ENCODE results near the gene NEK9. TPM values are rescaled to one million over a fixed set of nuclear protein-coding genes. Genes with fewer than 3 reads are reported as not detected.
A peak's percentile ranks its signal among the peaks of the same experiment; 100 is the strongest.

Gene NEK9
- total RNA-seq, 1 donor from 2014 or later = 116 TPM

DNA sequence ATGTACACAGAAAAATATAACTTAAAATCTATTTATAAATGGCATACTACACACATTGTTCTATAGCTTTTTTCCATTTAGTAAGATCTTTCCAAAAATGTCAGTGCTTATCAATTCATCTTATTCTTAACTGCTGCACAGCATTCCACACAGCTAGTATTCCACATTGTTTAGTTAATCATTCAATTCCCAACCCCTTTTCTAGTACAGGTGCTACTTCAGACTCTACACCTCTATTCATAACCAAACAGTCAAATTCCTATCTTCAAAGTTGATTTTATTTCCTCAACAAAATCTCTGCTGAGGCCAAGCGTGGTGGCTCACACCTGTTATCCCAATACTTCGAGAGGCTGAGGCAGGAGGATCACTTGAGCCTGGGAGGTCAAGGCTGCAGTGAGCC, 12.3 kb upstream of the NEK9 start:
- peaks cover 4 to 13% of the 10 kb centered on the region in 2 donors for H3K4me1 ChIP-seq
- H3K36me3 ChIP-seq = peaks cover 13 to 15% of the 10 kb centered on the region in 2 donors
- TF ChIP-seq, protein P1, sequence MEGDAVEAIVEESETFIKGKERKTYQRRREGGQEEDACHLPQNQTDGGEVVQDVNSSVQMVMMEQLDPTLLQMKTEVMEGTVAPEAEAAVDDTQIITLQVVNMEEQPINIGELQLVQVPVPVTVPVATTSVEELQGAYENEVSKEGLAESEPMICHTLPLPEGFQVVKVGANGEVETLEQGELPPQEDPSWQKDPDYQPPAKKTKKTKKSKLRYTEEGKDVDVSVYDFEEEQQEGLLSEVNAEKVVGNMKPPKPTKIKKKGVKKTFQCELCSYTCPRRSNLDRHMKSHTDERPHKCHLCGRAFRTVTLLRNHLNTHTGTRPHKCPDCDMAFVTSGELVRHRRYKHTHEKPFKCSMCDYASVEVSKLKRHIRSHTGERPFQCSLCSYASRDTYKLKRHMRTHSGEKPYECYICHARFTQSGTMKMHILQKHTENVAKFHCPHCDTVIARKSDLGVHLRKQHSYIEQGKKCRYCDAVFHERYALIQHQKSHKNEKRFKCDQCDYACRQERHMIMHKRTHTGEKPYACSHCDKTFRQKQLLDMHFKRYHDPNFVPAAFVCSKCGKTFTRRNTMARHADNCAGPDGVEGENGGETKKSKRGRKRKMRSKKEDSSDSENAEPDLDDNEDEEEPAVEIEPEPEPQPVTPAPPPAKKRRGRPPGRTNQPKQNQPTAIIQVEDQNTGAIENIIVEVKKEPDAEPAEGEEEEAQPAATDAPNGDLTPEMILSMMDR (IDR thresholded peaks at IDR 0.05) = no peak
- no peak for DNase-seq (ENCODE audit: low spot score in 2 of 2)
- H3K27me3 ChIP-seq = no peaks in the 10 kb centered on the region
- no peak overlapping the region for H3K4me3 ChIP-seq
- intact Hi-C loops (cut with DNase I) = no loop called here
- H3K9me3 ChIP-seq = no peaks in the 10 kb centered on the region
- no peak overlapping the region for H3K27ac ChIP-seq

DNA sequence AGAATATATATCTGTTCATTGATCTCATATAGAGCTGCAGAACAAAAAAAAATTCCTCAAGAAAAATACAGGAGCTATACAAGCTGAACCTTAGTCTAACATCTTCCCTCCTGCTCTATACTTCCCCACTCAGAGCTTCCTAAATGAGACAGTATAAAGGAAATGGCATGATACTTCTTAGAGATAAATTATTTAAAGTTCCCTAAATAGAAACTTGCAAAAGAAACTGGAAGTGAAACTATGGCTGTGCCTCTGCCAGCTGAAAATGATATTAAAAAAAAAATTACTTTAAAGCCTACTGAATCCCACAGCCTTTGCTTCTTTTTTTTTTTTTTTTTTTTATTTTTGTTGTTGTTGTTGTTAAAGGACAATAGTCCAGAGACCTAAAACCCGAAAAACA, 11.6 kb upstream of the NEK9 start:
- Histone ChIP-seq H3K27me3 (no peaks in the 10 kb centered on the region), H3K27ac (peak overlapping the region in 1 of 2 donors; percentile 5)
- intact Hi-C loops (cut with DNase I) = no loop called here

DNA sequence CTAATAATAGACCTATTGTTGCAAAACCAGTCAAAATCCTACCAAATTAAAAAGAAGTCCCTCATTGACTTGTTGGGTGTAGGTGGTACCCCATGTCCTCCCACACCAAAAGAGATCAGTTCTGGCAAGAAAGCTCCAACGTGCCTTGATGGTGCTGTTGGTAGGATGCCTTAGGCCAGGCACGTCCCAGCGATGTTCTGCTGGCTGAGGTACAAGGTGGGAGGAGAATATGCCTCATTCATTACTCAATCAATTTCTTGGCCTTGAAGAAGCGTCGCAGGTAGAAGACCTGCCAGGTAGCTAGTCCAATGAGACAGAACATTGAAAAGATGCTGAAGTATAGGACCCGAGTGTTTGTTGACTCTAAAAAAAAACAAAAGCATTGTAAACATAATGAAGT, 7.8 kb upstream of the NEK9 start:
- no peak overlapping the region for H3K4me3 ChIP-seq
- peaks cover 4 to 7% of the 10 kb centered on the region in 2 donors for H3K4me1 ChIP-seq
- H3K36me3 ChIP-seq = peaks cover 24% of the 10 kb centered on the region in 2 donors
- no peak overlapping the region for H3K27ac ChIP-seq
- no peak for DNase-seq (ENCODE audit: low spot score in 2 of 2)
- no peaks in the 10 kb centered on the region for H3K9me3 ChIP-seq
- TF ChIP-seq, protein P1 (IDR thresholded peaks at IDR 0.05) = no peak
- intact Hi-C loops (cut with DNase I) = loop anchor here (5.0 kb wide), 1 partner anchor 353 kb away; no protein-coding TSS in a partner anchor
- no peaks in the 10 kb centered on the region for H3K27me3 ChIP-seq

More for the DNA sequence above, 11.6 kb upstream of the NEK9 start:
- peaks cover 20 to 22% of the 10 kb centered on the region in 2 donors for H3K36me3 ChIP-seq
- no peak for DNase-seq (ENCODE audit: low spot score in 2 of 2)
- H3K4me3 ChIP-seq = no peak overlapping the region
- no peaks in the 10 kb centered on the region for H3K9me3 ChIP-seq
- TF ChIP-seq, protein P1 (IDR thresholded peaks at IDR 0.05) = no peak
- peaks cover 4 to 8% of the 10 kb centered on the region in 2 donors for H3K4me1 ChIP-seq

DNA sequence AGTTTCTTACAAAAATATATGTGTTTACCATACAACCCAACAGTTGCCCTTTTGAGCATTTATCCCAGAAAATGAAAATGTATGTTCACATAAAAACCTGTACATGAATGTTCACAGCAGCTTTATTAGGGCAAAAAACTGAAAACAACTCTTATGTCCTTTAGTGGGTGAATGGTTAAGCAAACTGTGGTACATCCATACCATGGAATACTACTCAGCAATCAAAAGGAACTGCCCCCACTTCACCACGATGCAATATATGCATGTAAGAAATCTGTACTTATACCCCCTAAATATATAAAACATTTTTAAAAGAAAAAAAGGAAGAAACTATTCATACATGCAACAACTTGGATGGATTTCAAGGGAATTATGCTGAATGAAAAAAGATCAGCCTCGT, 6.7 kb upstream of the NEK9 start:
- no peaks in the 10 kb centered on the region for H3K9me3 ChIP-seq
- no peak overlapping the region for H3K4me3 ChIP-seq
- peak overlapping the region in 1 of 2 donors; percentile 4 for H3K27ac ChIP-seq
- H3K4me1 ChIP-seq = peaks cover 1 to 7% of the 10 kb centered on the region in 2 donors
- intact Hi-C loops (cut with DNase I) = loop anchor here (5.0 kb wide), 1 partner anchor 354 kb away; no protein-coding TSS in a partner anchor
- H3K36me3 ChIP-seq = peaks cover 24% of the 10 kb centered on the region in 2 donors
- H3K27me3 ChIP-seq = no peaks in the 10 kb centered on the region
- TF ChIP-seq, protein P1 (IDR thresholded peaks at IDR 0.05) = no peak
- DNase-seq (ENCODE audit: low spot score in 2 of 2) = no peak

DNA sequence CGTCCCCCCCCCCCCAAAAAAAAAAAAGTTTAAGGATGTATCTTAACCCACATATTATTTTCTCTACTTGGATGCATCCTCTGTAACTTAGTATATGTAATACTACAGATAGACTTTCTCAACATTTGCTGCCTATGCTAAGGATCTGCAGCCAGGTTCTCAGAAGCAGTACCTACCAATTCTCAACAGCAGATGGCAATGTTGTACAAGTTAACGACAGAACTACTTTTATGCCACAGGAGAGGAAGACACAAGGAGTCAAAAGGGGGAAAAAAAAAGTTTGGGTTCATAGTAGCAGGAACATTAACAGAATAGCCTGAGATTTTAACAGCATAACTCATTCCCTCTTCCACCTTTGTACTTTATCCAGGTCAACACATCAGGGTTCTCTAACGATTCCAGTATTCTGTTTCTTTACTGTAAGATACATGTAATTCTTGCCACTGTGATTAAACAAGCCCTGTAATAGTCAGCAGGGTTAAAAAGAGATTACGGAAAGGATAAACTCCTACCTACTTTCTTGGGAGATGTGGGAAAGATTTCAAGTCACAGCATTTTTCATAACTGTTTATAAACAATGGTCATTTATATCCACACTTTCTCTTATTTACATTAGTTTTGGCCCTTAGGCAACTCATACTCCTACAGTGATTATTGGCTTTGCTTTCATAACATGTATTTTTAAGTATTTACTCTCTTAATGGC, 5.7 kb upstream of the NEK9 start:
- Histone ChIP-seq H3K4me1 (peaks cover 4 to 8% of the 10 kb centered on the region in 2 donors), H3K9me3 (no peaks in the 10 kb centered on the region), H3K27ac (peak overlapping the region; percentile 4 to 41), H3K4me3 (no peak overlapping the region), H3K36me3 (peaks cover 24% of the 10 kb centered on the region in 2 donors), H3K27me3 (no peaks in the 10 kb centered on the region)
- TF ChIP-seq, protein P1 (IDR thresholded peaks at IDR 0.05) = peak; percentile 68 to 73 (median 71)
- intact Hi-C loops (cut with DNase I) = loop anchor here (1.0 to 5.0 kb wide), 2 partner anchors 171 to 355 kb away; no protein-coding TSS in a partner anchor
- no peak for DNase-seq (ENCODE audit: low spot score in 2 of 2)
